ENCODE measurements around the gene NUP35. TPM values are rescaled to one million over a fixed set of nuclear protein-coding genes. Genes with fewer than 3 reads are reported as not detected.

NUP35 gene, protein sequence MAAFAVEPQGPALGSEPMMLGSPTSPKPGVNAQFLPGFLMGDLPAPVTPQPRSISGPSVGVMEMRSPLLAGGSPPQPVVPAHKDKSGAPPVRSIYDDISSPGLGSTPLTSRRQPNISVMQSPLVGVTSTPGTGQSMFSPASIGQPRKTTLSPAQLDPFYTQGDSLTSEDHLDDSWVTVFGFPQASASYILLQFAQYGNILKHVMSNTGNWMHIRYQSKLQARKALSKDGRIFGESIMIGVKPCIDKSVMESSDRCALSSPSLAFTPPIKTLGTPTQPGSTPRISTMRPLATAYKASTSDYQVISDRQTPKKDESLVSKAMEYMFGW
- polyA plus RNA-seq (2011; rRNA removed) = 45.9 and 46.7 TPM in 2 replicates
- polyA plus RNA-seq (2012; cell fraction: cytosol; rRNA removed) = 22.1 and 27.7 TPM in 2 replicates
- 12.8 and 21.8 TPM in 2 replicates for polyA plus RNA-seq (2012; cell fraction: nucleus; rRNA removed)
- 39.6 to 44.3 TPM (median 41.8 TPM) in 3 replicates for polyA plus RNA-seq (2017; fragmentation: RNase III; extraction: RNeasy Plus Mini Kit Qiagen cat#74134 plus additional on column Dnase treatment)
- 36.8 and 37.0 TPM in 2 replicates for polyA minus RNA-seq (2011; rRNA and poly(A)+ RNA removed)

DNA sequence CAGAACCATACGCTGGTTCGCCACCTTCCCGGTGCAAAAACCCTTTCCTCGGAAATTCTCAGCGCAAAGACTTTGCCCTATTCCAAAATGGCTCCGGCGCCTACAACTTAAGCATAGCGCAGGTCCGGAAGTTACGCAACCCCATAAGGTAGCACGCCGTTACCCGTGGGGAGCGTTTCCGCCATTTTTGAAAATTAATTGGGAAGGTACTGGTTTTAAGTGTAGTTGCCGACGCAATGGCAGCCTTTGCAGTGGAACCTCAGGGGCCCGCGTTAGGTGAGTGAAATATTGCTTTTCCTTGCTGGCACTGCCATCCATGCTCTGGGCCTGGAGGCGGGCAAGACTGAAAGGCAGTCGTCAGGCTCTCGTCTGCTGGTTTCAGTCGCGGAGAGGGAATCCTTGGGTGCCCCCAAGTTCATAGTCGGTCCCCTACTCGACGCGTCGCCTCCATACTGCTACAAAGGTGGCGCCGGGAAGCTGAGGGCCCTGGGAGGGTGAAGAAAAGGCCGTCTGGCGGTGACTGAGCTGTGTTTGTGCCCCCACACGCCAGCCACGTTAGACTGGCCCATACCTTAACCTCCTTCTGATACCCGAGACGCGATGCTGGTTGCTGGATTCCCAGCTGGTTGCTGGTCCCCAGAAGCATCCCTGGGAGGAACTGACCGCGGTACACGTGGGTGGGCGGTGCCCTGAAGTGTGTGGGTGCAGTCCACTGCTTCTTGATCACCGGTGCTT is at the start of gene NUP35:
NUP35 (plus strand) TSS at position 222 of the 735 bp plus-strand sequence; CDS start at position 237, 15 bp downstream.
- peaks cover 29% of the 10 kb centered on the region for H3K4me1 ChIP-seq
- FAIRE-seq (peak; percentile 79), DNase-seq (ENCODE audit: low read depth in 1 of 2, low spot score in 1 of 2) (peak; percentile 56 to 94), ATAC-seq (peak; percentile 93 to 95)
- H3K4me2 ChIP-seq = peak within 1 kb of the TSS; percentile 90
- CTCF ChIA-PET = interaction anchor here (1.0 to 1.2 kb wide), 2 partner anchors 17 to 53 kb away, joined by 3 read pairs; no protein-coding TSS in a partner anchor
- WGBS (ENCODE audit: missing lambda C conversion rate) = under 1% methylated on average over 37 of the region's 43 CpGs
- H3K9me3 ChIP-seq = no peaks in the 10 kb centered on the region
- H3K4me3 ChIP-seq = peak within 1 kb of the TSS; percentile 61
- no peak for TF ChIP-seq FOSL2 (IDR thresholded peaks at IDR 0.05)
- 0 out of 2 replicates have a peak, but pooled peaks have one; percentile 23 for TF ChIP-seq FOSL2 (CRISPR knock-in tag; IDR thresholded peaks at IDR 0.05)
- TF ChIP-seq, protein P1, sequence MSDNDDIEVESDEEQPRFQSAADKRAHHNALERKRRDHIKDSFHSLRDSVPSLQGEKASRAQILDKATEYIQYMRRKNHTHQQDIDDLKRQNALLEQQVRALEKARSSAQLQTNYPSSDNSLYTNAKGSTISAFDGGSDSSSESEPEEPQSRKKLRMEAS (IDR thresholded peaks at IDR 0.05) = peak; percentile 92
- TF ChIP-seq MYC (IDR thresholded peaks at IDR 0.05; ENCODE audit: borderline replicate concordance, low read length) = peak; percentile 87
- TF ChIP-seq JUN (IDR thresholded peaks at IDR 0.05) = peak; percentile 65 to 77; a peak in 4 of 5 replicates
- peak; percentile 45 for TF ChIP-seq POLR2A (IDR thresholded peaks at IDR 0.05; ENCODE audit: low read length)
- TF ChIP-seq ELK1 (IDR thresholded peaks at IDR 0.05; ENCODE audit: low read depth, low read length) = peak; percentile 86; the same call in 1 of the 2 replicates
- TF ChIP-seq KDM5A (IDR thresholded peaks at IDR 0.05) = peak; percentile 44; the same call in 1 of the 2 replicates
- TF ChIP-seq, protein P2, sequence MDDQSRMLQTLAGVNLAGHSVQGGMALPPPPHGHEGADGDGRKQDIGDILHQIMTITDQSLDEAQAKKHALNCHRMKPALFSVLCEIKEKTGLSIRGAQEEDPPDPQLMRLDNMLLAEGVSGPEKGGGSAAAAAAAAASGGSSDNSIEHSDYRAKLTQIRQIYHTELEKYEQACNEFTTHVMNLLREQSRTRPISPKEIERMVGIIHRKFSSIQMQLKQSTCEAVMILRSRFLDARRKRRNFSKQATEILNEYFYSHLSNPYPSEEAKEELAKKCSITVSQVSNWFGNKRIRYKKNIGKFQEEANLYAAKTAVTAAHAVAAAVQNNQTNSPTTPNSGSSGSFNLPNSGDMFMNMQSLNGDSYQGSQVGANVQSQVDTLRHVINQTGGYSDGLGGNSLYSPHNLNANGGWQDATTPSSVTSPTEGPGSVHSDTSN (IDR thresholded peaks at IDR 0.05) = peak; percentile 49; the same call in 1 of the 2 replicates
- TF ChIP-seq, protein P3, sequence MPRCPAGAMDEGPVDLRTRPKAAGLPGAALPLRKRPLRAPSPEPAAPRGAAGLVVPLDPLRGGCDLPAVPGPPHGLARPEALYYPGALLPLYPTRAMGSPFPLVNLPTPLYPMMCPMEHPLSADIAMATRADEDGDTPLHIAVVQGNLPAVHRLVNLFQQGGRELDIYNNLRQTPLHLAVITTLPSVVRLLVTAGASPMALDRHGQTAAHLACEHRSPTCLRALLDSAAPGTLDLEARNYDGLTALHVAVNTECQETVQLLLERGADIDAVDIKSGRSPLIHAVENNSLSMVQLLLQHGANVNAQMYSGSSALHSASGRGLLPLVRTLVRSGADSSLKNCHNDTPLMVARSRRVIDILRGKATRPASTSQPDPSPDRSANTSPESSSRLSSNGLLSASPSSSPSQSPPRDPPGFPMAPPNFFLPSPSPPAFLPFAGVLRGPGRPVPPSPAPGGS (IDR thresholded peaks at IDR 0.05) = peak; percentile 55; the same call in 2 of the 3 replicates
- TF ChIP-seq RNF2 (IDR thresholded peaks at IDR 0.05; ENCODE audit: borderline replicate concordance, low read depth) = no peak
- TF ChIP-seq PHF8 (IDR thresholded peaks at IDR 0.05; ENCODE audit: borderline replicate concordance, low read depth) = peak; percentile 63
- no peak for TF ChIP-seq NFE2L2 (conservative IDR thresholded peaks at IDR 0.05; ENCODE audit: low read length)
- TF ChIP-seq USF2 (IDR thresholded peaks at IDR 0.05) = peak; percentile 46
- TF ChIP-seq CEBPB (IDR thresholded peaks at IDR 0.05) = peak; percentile 96 to 99
- 0 out of 5 replicates have a peak, but pooled peaks of 1 of the 2 experiments have one; percentile 22 for TF ChIP-seq RAD21 (conservative IDR thresholded peaks at IDR 0.05 in 1 of 2, IDR thresholded peaks at IDR 0.05 in 1 of 2)
- no peak for TF ChIP-seq ESRRA (IDR thresholded peaks at IDR 0.05; ENCODE audit: borderline replicate concordance, low read length)
- TF ChIP-seq ZC3H11A (IDR thresholded peaks at IDR 0.05) = no peak
- H3K27ac ChIP-seq = peak within 1 kb of the TSS; percentile 76 to 96
- POLR2A ChIA-PET = interaction anchor here (1.0 to 1.7 kb wide), 3 partner anchors 14 to 44 kb away, joined by 3 to 4 read pairs (median 4); no protein-coding TSS in a partner anchor

All from A549 (cell line).